Ovary (tissue), 9 donors: ENCODE data around the gene TREML1. TPM values are rescaled to one million over a fixed set of nuclear protein-coding genes. Genes with fewer than 3 reads are reported as not detected.

Experiments used
- DNase-seq, 5 donors: peaks; one replicate each; pipeline ENCODE4 v3.0.0-alpha.2; 2019 to 2020
- H3K27ac ChIP-seq, 2 donors: fragments of 200-600 bp; one replicate each; pipeline versions ENCODE4 v1.5.1 to v1.8.0; 2019 to 2022
- H3K27me3 ChIP-seq: fragments of 200-600 bp; one replicate; pipeline ENCODE4 v1.8.0; 2022
- H3K36me3 ChIP-seq: fragments of 200-600 bp; sonication (generic); one replicate; pipeline ENCODE4 v1.5.1; 2019
- H3K4me1 ChIP-seq: one replicate; pipeline ENCODE4 v1.8.1; 2013; ENCODE audit warnings: mild to moderate bottlenecking, moderate library complexity; ENCODE audit not compliant: insufficient read depth
- H3K4me3 ChIP-seq: fragments of 200-600 bp; sonication (generic); one replicate; pipeline ENCODE4 v1.5.1; 2017
- H3K9me3 ChIP-seq, 2 donors: fragments of 200-600 bp in 1 of 2; sonication (generic) in 1 of 2; one replicate each; pipeline versions ENCODE4 v1.5.1 to v1.8.1; 2013 to 2019; ENCODE audit warnings: mild to moderate bottlenecking in 1 of 2, moderate library complexity in 1 of 2
- EP300 ChIP-seq: sonication (generic); formaldehyde crosslinking; IDR thresholded peaks from one replicate; pipeline ENCODE4 v1.6.1; 2017; ENCODE audit warnings: antibody characterized with exemption
- POLR2A ChIP-seq: fragments of 450-650 bp; IDR thresholded peaks from one replicate; pipeline ENCODE4 v1.6.1; 2017; ENCODE audit warnings: antibody characterized with exemption, mild to moderate bottlenecking, moderate library complexity
- WGBS, 3 donors: extraction: QIAGEN DNeasy Blood & Tissue Kit in 1 of 3; methylation state at CpG; one replicate each; pipeline versions ENCODE4 v1.1.5 to v1.1.7; 2013 to 2017; 5-methylcytosine and 5-hydroxymethylcytosine counted together
- intact Hi-C, 4 donors: fragments of 100-400 bp; cut with DNase I; formaldehyde crosslinking; loops; one replicate each; pipeline versions ENCODE4 v1.11.0 to v1.15.1; 2022 to 2023
- polyA plus RNA-seq, 2 donors: library from polyadenylated mRNA; stranded (reverse); fragments of 200-250 nt in 1 of 2; fragments of 350-450 nt in 1 of 2; fragmentation: Illumina TruSeq in 1 of 2; extraction: RNeasy Lipid Tissue Mini Kit (QIAGEN cat#74804) in 1 of 2; gene quantifications; one replicate each; pipeline ENCODE4 v1.2.3, GENCODE V29; 2013 to 2014
- total RNA-seq, 7 donors: library from RNA; depleted of rRNA in 2 of 7; stranded (reverse); fragments of >200 nt in 2 of 7; fragmentation: NEBNext Ultra II Directional in 3 of 7; extraction: Animal tissue kit (Norgen Biotek cat#: 25700) in 3 of 7; gene quantifications; one replicate each; pipeline versions ENCODE4 v1.1.0 to v1.2.4, GENCODE V29; 2016 to 2023
- TF ChIP-seq, protein P1 (sequence below), 3 donors: fragments of 450-650 bp in 2 of 3; fragments of 200-600 bp in 1 of 3; IDR thresholded peaks; one replicate each; pipeline versions ENCODE4 v1.5.1 to v1.8.0; 2016 to 2022; ENCODE audit warnings: antibody characterized with exemption in 3 of 3, mild to moderate bottlenecking in 1 of 3
- donor health status: DM: no; HTN: no; CAD: no; lungs with moderate emphysema.
- donor health status: DM: no; HTN: no; CAD: no.
- donor health status: Bipolar disorder and iron deficiency.
- donor health status: DM: yes; HTN: yes; CAD: no.
- donor health status: DM: no; HTN: no; CAD: no.
- donor health status: DM: yes; HTN: yes; CAD: no.

The TREML1 gene
- total and polyA plus RNA-seq, 9 donors: 0.16 to 3.8 (median 0.38) TPM; not detected in 5

DNA sequence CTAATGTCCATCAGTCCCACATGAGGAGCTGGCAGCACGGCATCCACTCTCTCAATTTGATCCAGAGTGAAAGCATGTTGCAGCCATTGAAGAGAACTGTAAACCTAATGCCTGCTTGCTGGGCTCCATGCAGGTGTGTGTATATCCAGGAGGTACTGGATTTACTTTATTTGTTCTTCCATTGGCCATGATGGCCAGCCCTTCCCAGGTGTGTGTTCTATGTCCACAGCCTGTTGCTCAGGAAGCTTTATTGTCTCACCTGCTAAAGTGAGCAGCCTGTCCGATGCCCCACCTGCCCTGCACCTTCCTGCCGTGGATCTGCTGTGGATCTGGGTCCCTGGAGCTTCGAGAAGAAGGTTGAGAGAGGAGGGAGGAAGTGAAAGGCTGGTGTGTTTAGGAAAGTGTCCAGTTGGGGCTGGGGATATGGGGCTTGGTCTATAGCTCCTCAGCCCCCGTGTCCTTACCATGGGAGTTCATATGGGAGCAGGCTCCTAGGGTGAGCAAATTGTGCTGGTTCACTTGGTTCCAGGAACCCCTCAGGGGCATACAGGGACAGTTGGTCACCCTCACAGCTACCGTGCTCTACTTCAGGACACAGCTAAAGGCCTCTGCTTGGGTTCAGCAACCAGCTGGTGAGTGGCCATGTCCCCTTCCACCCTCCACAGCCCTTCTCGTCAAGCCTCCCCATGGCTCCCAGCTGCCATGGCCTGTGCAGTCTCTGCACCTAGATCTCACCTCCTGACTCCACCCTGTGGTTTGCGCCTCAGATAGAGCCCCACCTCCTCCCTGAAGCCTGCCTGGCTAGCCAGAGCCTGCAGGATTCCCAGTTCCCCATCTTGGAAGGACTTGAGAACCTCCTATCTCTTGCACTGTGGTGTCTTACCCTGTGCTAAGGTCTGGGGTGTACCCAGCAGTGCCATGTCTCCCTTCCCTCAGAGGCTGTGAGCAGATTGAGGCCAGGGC, 34.1 kb upstream of the TREML1 start:
- 85 to 89% (median 86%) methylated on average over 8 of the region's 8 CpGs for WGBS, 3 donors
- intact Hi-C loops: no loop called here
- no peaks in the 10 kb centered on the region for H3K4me1 ChIP-seq
- H3K9me3 ChIP-seq: no peaks in the 10 kb centered on the region
- no peaks in the 10 kb centered on the region for H3K27me3 ChIP-seq
- no peak for DNase-seq
- no peak overlapping the region for H3K4me3 ChIP-seq
- H3K27ac ChIP-seq: no peak overlapping the region
- no peak for TF ChIP-seq EP300
- no peak for TF ChIP-seq POLR2A
- TF ChIP-seq, protein P1, sequence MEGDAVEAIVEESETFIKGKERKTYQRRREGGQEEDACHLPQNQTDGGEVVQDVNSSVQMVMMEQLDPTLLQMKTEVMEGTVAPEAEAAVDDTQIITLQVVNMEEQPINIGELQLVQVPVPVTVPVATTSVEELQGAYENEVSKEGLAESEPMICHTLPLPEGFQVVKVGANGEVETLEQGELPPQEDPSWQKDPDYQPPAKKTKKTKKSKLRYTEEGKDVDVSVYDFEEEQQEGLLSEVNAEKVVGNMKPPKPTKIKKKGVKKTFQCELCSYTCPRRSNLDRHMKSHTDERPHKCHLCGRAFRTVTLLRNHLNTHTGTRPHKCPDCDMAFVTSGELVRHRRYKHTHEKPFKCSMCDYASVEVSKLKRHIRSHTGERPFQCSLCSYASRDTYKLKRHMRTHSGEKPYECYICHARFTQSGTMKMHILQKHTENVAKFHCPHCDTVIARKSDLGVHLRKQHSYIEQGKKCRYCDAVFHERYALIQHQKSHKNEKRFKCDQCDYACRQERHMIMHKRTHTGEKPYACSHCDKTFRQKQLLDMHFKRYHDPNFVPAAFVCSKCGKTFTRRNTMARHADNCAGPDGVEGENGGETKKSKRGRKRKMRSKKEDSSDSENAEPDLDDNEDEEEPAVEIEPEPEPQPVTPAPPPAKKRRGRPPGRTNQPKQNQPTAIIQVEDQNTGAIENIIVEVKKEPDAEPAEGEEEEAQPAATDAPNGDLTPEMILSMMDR (IDR thresholded peaks at IDR 0.05): no peak
- H3K36me3 ChIP-seq: no peaks in the 10 kb centered on the region

DNA sequence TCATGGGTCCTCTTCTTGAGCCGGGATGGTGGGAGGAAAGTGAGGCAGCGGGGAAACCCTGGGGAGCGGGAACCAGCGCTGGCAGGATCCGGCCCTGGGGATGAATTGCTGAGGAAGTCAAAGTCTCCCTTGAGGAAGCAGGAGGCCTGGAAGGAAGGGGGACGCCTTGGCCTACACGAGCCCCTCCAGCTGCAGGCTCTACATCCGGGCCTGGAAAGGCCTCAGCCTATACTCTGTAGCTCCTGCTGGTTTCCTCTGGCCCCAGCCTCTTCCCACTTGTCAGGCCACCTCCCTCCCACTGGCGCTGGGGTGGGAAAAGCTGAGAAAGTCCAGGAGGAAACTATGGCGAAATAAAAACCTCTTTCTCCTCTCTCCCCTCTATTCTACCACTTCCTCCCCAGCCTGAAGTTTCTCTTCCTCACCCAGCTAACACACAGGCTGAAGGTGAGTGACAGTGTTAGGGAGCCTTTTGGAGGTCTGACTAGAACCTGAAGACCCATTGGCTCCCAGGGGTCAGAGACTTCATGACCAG, 31.9 kb upstream of the TREML1 start:
- no peak for DNase-seq
- H3K36me3 ChIP-seq: no peaks in the 10 kb centered on the region
- no peaks in the 10 kb centered on the region for H3K27me3 ChIP-seq
- WGBS, 3 donors: 75 to 78% (median 76%) methylated on average over 10 of the region's 10 CpGs
- no peaks in the 10 kb centered on the region for H3K9me3 ChIP-seq
- intact Hi-C loops: no loop called here
- TF ChIP-seq EP300 (no peak), POLR2A (no peak)
- TF ChIP-seq, protein P1 (IDR thresholded peaks at IDR 0.05): no peak
- H3K27ac ChIP-seq: no peak overlapping the region
- no peak overlapping the region for H3K4me3 ChIP-seq
- no peaks in the 10 kb centered on the region for H3K4me1 ChIP-seq

DNA sequence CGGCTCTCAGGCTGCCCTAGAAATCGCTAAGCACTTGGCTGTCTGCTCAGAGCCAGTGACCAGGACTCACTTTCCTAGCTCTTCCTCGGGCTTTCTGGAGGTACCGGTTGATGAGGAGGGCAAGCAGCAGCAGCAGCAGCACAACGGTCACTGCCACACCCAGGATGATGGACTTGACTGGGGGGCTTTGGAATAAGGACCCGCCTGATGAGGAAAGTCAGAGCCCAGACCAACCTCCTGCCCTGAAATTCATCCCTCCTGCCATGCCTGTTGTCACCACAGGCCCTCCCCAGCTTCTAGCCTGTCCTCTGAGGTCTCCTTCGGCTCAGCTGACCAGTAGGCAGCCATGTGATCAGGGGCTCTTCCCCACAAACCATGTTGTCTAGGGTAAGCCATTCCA, 30.6 kb upstream of the TREML1 start:
- no peaks in the 10 kb centered on the region for H3K36me3 ChIP-seq
- no peaks in the 10 kb centered on the region for H3K9me3 ChIP-seq
- no peaks in the 10 kb centered on the region for H3K4me1 ChIP-seq
- H3K27me3 ChIP-seq: no peaks in the 10 kb centered on the region
- no peak overlapping the region for H3K27ac ChIP-seq
- DNase-seq: no peak
- 77 to 79% (median 79%) methylated on average over 7 of the region's 7 CpGs for WGBS, 3 donors
- intact Hi-C loops: no loop called here
- TF ChIP-seq, protein P1 (IDR thresholded peaks at IDR 0.05): no peak
- no peak overlapping the region for H3K4me3 ChIP-seq

DNA sequence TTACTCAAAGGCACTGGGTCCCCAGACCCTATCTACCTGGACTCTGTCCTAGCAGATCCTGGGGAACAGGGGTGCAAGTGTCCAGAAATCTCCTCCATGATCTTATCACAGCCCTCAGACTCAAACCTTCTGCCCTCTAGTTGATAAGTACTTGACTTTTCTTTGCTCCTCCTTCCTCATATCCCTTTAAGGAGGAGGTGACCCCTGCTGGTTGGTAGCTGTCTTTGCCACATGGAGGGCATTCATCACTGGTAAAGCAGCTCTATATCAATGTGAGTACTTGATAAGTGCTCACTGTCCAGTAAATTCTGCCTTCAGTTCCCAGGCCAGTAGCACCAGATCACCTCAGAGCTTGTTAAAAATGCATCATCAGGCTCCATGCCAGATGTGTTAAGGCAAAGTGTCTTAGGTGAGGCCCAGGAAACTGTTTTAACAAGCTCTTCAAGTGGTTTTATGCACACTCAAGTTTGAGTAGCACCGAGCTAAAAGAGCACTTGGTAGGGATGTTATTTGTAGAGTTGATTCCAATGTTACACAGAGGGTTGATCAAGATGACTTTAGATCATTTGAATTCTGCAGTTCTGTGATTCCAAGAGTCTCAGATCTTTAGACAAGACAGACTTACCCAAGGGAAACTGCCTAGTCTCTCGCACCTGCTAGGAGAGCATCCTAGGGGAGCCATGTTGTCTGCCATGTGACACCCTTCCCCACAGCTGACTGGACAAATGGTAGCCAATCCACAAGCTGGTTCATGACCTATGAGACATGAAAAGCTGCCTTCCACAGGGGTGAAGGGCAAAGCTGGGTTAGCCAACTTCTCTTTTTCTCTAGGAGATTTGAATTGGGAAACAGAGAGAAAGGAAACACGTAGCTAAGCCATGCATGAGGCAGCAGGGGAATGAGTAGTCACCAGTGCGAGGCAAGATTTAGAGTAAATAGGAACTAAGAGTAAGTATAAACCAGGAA, 28.2 kb upstream of the TREML1 start:
- no peaks in the 10 kb centered on the region for H3K9me3 ChIP-seq
- H3K4me1 ChIP-seq: no peaks in the 10 kb centered on the region
- no peak for DNase-seq
- H3K27me3 ChIP-seq: no peaks in the 10 kb centered on the region
- TF ChIP-seq POLR2A: no peak
- TF ChIP-seq EP300: no peak
- TF ChIP-seq, protein P1 (IDR thresholded peaks at IDR 0.05): no peak
- H3K27ac ChIP-seq: no peak overlapping the region
- H3K4me3 ChIP-seq: no peak overlapping the region
- intact Hi-C loops: no loop called here
- WGBS, 3 donors: 85 to 92% (median 87%) methylated on average over 4 of the region's 4 CpGs
- H3K36me3 ChIP-seq: no peaks in the 10 kb centered on the region
